SJSA1 (cell line): Measurements from ENCODE around the gene GOLGA3. TPM values are rescaled to one million over a fixed set of nuclear protein-coding genes. Genes with fewer than 3 reads are reported as not detected.

Experiments used
- DNase-seq, 2 experiments: peaks; one replicate each; pipeline ENCODE4 v3.0.0-alpha.2; 2015 to 2020; ENCODE audit warnings: low spot score in 2 of 2, low read depth in 1 of 2
- H3K27ac ChIP-seq: fragments of 250-450 bp; sonication (Bioruptor Pico); 2 replicates; pipeline ENCODE4 v1.5.1; 2020; ENCODE audit warnings: mild to moderate bottlenecking, moderate library complexity
- H3K27me3 ChIP-seq: fragments of 250-450 bp; sonication (Bioruptor Pico); replicated peaks from 2 replicates; pipeline ENCODE4 v1.5.1; 2020; ENCODE audit warnings: mild to moderate bottlenecking, moderate library complexity
- H3K36me3 ChIP-seq: fragments of 250-450 bp; sonication (Bioruptor Pico); 2 replicates; pipeline ENCODE4 v1.5.1; 2020; ENCODE audit warnings: mild to moderate bottlenecking
- H3K4me1 ChIP-seq: fragments of 250-450 bp; sonication (Bioruptor Pico); replicated peaks from 2 replicates; pipeline ENCODE4 v1.6.1; 2021; ENCODE audit warnings: mild to moderate bottlenecking
- H3K4me3 ChIP-seq: fragments of 250-450 bp; sonication (Bioruptor Pico); 2 replicates; pipeline ENCODE4 v1.5.1; 2020; ENCODE audit warnings: mild to moderate bottlenecking
- H3K9me3 ChIP-seq: fragments of 250-450 bp; sonication (Bioruptor Pico); replicated peaks from 2 replicates; pipeline ENCODE4 v1.5.1; 2020; ENCODE audit warnings: mild to moderate bottlenecking
- total RNA-seq: library from RNA; depleted of rRNA; stranded (reverse); fragments of >200 nt; shearing (Covaris generic); gene quantifications from 2 replicates; pipeline ENCODE4 v1.2.3, GENCODE V29; 2014

The GOLGA3 gene
- total RNA-seq, 1 experiment from 2014 or later = 71.1 TPM

DNA sequence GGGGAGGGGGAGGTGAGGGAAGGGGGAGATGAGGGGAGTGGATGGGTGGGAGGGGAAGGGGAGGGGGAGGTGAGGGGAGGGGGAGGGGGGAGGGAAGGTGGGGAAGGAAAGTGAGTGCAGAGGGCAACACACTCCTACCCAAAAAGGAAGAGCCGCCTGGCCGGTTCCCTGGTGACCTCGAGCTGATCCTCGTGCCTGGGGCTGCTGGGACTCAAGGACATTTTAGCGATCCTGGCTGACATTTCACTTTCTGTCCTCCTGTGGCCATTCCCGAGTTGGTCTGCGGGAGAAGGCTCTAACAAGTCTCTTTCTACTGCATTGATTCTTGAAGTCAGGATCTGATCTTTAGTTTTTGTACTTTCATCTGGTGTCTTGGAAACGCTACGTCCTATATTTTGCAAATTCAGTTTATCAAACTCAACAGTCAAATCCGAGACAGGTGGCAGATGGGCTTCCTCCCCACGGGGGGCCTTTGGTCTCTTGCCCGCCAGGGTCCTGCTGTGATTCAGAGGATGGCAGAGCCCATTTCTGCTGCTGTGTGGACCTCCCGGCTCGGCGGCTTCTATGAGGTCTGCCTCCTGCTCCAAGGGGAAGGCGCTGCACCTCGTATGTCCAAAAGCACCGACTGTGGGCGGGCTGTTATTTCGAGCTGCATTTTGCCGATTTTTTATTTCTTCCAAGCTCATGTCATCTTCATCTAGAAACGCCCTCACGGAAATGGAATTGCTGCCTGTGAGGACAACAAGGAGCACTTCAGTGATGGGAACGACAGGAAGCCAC is 98.9 kb downstream of the GOLGA3 start:
- Histone ChIP-seq H3K27me3 (no peaks in the 10 kb centered on the region), H3K36me3 (peaks cover 77% of the 10 kb centered on the region), H3K9me3 (no peaks in the 10 kb centered on the region), H3K4me1 (no peaks in the 10 kb centered on the region), H3K27ac (no peak overlapping the region), H3K4me3 (no peak overlapping the region)
- no peak for DNase-seq

DNA sequence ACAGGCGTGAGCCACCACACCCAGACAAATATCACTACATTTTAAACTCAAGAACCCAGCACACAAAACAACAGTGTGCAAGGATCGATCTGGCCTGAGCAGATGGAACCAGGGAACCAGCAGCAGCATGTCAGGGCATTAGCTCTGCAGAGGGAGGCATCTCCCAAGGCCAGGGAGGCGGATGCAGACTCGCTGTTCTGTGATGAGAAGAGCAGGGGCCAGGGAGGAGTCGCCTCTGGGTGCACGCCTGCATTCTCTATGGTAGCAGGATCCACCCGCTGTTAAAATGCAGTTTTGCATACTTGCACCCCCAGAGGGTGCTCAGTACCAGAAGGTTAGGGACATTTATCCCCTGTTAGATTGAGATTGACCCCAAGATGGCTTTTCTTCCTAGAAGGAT is 100.2 kb downstream of the GOLGA3 start:
- no peak overlapping the region for H3K4me3 ChIP-seq
- H3K27me3 ChIP-seq = no peaks in the 10 kb centered on the region
- H3K9me3 ChIP-seq = no peaks in the 10 kb centered on the region
- peaks cover 78% of the 10 kb centered on the region for H3K36me3 ChIP-seq
- no peak overlapping the region for H3K27ac ChIP-seq
- no peaks in the 10 kb centered on the region for H3K4me1 ChIP-seq
- DNase-seq = no peak

DNA sequence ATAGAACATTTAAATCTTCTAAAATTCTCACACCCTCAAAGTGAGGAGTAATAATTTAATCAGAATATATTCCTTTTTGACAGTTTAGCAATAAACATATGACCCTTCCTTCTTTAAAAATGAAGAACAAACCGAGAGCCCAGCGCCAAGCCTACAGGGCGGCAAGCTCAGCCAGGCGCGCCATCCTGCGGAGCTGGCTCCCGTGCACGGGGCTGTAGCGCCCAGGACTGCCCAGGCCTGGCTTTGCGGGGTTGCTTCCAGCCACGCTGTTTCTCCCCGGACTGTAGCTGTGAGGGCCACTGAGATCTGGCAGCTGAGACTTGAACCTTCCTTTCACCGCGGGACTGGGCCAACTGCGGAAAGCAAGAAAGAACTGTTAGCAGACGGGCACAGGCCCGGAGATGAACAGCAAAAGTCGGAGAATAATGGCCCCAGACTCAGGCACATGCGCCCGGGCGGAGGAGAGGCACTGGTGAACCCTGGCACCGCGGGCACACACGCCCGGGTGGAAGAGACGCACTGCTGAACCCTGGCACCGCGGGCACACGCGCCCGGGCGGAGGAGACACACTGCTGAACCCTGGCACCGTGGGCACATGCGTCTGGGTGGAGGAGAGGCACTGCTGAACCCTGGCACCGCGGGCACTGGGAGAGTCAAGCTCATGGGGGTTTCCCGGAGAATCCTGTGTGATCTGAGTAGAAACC is 101.4 kb downstream of the GOLGA3 start:
- no peak for DNase-seq
- H3K4me1 ChIP-seq = no peaks in the 10 kb centered on the region
- no peaks in the 10 kb centered on the region for H3K9me3 ChIP-seq
- no peak overlapping the region for H3K27ac ChIP-seq
- H3K36me3 ChIP-seq = peaks cover 91% of the 10 kb centered on the region
- H3K27me3 ChIP-seq = no peaks in the 10 kb centered on the region
- no peak overlapping the region for H3K4me3 ChIP-seq

DNA sequence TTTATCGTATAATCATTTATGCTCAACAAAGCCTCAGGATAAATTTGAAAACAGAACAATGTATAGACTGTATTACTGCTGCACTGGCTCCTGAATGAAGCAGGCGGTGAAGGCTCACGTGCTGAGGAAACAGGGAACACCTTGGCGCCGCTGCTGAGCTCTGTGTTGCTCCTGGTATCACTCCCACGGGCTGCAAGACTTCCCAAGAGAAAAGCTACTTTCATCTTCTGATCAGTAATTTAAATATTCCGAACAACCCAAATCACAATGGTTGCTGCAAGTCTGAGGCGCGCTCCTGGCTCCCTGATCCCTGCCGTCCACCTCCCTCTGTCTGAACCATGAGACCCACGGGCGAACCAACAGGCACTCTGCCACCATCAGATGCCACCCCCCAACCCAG is 102.3 kb downstream of the GOLGA3 start:
- no peak overlapping the region for H3K4me3 ChIP-seq
- no peaks in the 10 kb centered on the region for H3K4me1 ChIP-seq
- H3K27ac ChIP-seq = no peak overlapping the region
- no peaks in the 10 kb centered on the region for H3K9me3 ChIP-seq
- peaks cover 96% of the 10 kb centered on the region for H3K36me3 ChIP-seq
- DNase-seq = no peak
- H3K27me3 ChIP-seq = no peaks in the 10 kb centered on the region

DNA sequence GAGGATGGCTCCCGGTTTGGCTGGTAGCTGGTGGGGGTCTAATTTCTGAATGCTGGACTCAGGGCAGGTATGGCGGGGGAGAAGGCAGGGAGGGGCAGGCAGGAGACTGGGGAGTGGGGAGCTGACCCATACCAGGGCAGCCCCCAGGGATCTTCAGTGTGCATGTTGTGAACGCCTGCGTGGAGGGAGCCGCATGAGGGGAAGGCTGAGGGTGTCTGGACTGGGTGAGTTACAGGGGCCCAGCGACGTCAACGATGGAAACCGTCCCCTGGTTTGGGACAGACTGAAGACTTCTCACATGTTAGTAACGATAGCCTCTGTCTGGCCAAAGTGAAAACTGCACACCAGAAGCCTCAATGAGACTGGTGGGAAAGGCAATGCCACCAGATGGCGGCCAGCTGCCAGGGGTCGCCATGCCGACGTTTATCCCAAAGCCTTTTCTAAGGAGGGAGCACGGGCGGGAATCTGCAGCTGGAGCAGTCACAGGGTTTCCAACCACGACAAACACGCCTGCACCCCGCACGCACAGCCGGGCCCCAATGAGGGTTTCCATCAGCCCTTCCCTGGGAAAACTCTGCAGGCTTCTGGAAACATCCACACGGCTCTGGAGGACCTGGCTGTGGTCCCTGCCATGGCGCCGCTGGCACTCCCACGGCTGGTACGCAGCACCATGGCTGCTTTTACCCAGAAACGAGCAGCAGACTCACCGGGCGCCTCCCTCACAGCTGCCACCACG is 104.0 kb downstream of the GOLGA3 start:
- no peak overlapping the region for H3K4me3 ChIP-seq
- no peak for DNase-seq
- peaks cover 91% of the 10 kb centered on the region for H3K36me3 ChIP-seq
- no peaks in the 10 kb centered on the region for H3K4me1 ChIP-seq
- H3K9me3 ChIP-seq = no peaks in the 10 kb centered on the region
- H3K27me3 ChIP-seq = no peaks in the 10 kb centered on the region
- H3K27ac ChIP-seq = no peak overlapping the region

DNA sequence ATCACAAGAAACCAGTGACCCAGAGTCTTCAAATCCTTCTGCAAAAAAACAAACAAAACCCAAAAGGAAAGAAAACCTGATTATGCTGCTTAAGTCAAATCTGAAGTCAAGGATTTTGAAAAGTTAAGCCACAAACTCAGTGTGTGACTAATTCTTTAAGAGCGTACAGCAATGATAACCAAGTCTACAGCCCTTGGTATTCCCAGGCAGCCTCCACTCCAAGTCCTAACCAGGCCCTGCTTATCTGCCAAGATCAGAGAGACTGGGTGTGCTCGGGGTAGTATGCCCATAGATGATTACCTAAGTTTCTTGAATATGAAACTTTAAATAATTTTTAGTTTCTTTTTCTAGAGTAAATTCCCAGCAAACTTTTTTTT is 104.9 kb downstream of the GOLGA3 start:
- no peaks in the 10 kb centered on the region for H3K27me3 ChIP-seq
- no peak overlapping the region for H3K27ac ChIP-seq
- no peaks in the 10 kb centered on the region for H3K9me3 ChIP-seq
- H3K4me3 ChIP-seq = no peak overlapping the region
- peaks cover 95% of the 10 kb centered on the region for H3K36me3 ChIP-seq
- H3K4me1 ChIP-seq = no peaks in the 10 kb centered on the region
- no peak for DNase-seq

DNA sequence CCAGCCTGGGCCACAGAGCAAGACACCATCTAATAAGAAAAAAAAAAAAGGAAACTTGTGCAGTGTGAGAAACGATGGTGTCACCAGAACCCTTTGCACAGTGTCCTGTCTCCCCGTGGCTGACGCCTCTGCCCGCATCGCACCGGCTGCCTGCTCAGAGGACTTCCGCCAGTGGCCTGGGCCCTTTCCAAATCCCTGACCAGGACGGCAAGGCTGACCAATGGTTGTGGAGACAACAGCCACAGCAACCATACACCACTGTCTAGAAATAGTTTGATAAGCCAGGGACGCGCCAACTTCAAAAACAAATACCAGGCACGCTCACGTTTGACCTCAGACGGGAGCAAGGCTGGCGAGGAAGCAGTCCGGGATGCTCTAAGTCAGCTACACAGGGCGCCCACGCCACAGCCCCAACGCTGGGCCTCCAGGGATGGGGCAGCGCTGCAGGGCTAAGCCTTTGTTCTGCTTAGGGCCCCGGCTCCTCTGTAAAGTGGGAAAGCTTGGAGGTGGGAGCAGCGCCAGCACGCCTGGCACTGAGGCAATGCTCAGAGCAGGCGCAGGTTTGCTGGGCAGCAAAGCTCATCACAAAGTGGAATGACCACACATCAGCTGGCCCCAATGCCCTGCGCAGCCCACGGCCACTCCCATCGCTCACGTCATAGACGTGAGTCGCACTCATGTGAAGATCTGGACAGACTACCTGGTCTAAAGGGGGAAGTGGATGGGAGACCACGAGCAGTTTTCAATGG is 105.5 kb downstream of the GOLGA3 start:
- no peak for DNase-seq
- H3K36me3 ChIP-seq = peaks cover 92% of the 10 kb centered on the region
- H3K4me3 ChIP-seq = no peak overlapping the region
- no peaks in the 10 kb centered on the region for H3K27me3 ChIP-seq
- no peak overlapping the region for H3K27ac ChIP-seq
- no peaks in the 10 kb centered on the region for H3K4me1 ChIP-seq
- no peaks in the 10 kb centered on the region for H3K9me3 ChIP-seq

DNA sequence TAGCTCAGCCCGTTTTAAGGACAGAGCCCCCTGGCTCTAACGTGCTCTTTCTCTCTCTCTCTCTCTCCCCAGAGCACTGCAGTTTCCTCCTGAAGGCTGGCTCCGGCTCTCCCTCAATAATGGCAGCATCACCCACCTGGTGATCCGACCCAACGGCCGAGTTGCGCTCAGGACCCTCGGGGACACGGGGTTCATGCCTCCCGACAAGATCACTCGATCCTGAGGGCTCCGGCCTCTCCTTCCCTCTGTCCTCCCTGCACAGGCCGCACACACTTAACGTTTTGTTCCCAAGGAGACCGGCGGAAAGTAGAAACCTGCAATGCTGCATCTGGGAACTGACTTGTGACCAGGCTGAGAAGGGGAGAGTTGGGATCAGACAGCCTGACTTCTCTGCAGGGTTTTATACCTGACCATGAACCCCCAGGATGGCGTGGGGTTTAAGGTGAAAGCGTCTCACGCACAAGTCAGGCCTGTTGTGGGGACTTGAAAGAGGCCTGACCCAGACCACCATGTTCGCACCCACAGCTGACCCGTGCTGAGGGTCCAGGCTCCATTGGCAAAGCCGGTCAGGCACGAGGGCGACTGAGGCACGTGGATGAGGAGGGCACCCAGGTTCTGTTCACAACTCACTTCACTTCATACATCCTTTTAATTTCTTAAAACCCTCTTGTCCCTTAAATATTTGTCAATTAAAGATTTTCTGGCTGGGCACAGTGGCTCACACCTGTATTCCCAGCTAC is 107.9 kb downstream of the GOLGA3 start:
- DNase-seq = no peak
- H3K27ac ChIP-seq = no peak overlapping the region
- no peak overlapping the region for H3K4me3 ChIP-seq
- H3K27me3 ChIP-seq = no peaks in the 10 kb centered on the region
- peaks cover 89% of the 10 kb centered on the region for H3K36me3 ChIP-seq
- H3K9me3 ChIP-seq = no peaks in the 10 kb centered on the region
- H3K4me1 ChIP-seq = no peaks in the 10 kb centered on the region

DNA sequence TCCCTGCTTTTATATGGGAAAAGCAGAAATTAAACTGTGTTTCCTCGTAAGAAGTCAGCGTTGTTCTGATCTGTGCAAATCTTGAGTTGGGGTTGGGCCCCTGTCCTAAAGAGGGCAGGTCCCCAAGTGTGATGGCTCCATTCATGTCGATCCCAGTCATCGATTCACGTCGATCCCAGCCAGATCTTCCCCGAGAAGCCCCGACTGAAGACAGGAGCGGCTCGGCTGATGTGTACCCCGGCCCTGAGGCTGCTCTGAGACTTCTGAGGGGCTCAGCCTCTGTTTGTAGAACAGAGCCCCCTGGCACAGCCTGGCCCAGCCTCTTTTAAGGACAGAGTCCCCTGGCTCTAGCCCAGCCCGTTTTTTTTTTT is 108.7 kb downstream of the GOLGA3 start:
- no peak overlapping the region for H3K27ac ChIP-seq
- peaks cover 83% of the 10 kb centered on the region for H3K36me3 ChIP-seq
- H3K9me3 ChIP-seq = no peaks in the 10 kb centered on the region
- DNase-seq = no peak
- H3K4me3 ChIP-seq = no peak overlapping the region
- H3K27me3 ChIP-seq = no peaks in the 10 kb centered on the region
- H3K4me1 ChIP-seq = no peaks in the 10 kb centered on the region

DNA sequence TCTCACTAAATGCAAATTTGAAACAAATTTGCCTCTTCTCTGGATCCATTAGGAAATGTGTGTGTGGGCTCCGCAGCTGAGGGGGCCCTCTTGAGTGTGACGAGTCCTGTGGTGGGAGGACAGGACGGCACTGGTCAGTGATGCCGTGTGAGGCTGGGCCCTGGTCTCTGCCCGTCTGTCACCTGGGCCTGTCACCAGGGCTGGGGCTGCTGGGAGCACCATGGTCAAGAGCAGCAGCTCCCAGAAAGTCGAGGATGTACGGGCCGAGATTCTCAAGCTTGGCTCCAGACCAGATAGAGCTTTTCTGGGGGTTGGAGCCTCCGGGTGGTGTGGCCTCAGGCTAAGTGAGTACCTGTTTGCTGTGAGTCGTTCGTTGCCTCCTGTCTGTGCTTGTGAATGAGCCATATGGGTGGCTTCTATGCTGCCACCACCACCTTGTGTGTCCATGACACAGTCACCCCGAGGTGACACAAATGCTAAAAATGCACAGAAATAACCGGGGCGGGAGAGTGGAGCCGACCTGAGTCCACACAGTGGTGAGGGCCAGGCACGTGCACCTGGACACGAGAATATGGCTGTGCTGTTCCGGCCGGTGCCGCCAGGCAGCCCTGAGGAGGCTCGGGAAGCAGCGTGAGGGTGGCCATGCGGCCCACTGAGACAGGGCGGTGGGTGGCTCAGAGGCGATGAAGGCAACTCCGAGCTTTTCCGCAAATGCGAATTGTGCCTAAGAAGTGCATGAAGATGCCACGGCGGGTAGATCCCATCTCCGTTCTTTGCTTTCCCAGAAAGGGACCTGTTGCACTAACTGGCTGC is 109.3 kb downstream of the GOLGA3 start:
- Histone ChIP-seq H3K27ac (no peak overlapping the region), H3K27me3 (no peaks in the 10 kb centered on the region), H3K9me3 (no peaks in the 10 kb centered on the region), H3K4me1 (no peaks in the 10 kb centered on the region), H3K36me3 (peaks cover 83% of the 10 kb centered on the region), H3K4me3 (no peak overlapping the region)
- no peak for DNase-seq
